ENCODE results near the gene OASL. TPM values are rescaled to one million over a fixed set of nuclear protein-coding genes. Genes with fewer than 3 reads are reported as not detected.
"Not testable (repeated sequence)": the region's sequence is repeated elsewhere in the genome, so short reads cannot be mapped to it uniquely, and the experiment has no call there.

OASL gene
- total RNA-seq, 4 donors from 2014 or later, result 2.4 to 9.7 (median 6.6) TPM

DNA sequence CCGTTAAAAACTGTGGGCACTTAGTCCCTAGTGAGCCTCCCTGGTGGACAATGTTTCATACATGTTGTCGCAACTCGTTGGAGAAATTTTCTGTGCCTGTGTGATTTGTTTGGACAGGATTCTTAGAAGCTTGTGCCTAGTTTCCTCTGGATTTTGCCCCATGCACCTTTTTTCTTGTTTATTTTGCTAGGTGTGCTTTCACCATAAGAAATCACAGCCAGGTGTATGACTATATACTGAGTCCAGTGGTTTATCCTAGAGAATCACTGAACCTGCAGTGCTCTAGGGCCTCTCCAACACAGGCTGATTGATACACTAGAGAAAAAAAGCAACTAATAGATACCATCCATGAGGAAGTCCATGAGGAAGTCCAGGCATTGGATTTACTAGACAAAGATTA is 33.1 kb upstream of the OASL start:
- DNase-seq, result no peak
- WGBS, 2 donors, result 88 to 89% methylated on average over 3 of the region's 3 CpGs
- no peak overlapping the region for H3K4me3 ChIP-seq

DNA sequence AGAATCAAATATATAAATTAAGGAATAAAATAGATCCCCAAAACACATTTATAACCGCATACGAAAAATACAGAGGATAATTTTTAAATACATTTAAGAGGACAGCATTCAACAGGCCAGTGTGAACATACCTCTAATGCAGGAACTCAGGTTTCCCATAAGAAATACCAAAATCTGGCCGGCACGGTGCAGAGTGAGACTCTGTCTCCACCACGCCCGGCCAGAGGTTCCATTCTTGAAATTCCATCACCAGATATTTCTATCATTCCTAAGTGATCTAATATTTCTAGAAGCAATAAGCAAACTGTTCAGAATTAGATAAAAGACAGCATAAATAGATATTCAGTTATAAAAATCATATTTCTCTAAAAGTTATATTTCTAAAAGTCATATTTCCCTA is 30.2 kb upstream of the OASL start:
- peaks cover 0 to 9% (median 0%) of the 10 kb centered on the region in 4 donors for H3K27me3 ChIP-seq
- no peaks in the 10 kb centered on the region for H3K4me1 ChIP-seq
- DNase-seq, result no peak
- TF ChIP-seq, protein P1, sequence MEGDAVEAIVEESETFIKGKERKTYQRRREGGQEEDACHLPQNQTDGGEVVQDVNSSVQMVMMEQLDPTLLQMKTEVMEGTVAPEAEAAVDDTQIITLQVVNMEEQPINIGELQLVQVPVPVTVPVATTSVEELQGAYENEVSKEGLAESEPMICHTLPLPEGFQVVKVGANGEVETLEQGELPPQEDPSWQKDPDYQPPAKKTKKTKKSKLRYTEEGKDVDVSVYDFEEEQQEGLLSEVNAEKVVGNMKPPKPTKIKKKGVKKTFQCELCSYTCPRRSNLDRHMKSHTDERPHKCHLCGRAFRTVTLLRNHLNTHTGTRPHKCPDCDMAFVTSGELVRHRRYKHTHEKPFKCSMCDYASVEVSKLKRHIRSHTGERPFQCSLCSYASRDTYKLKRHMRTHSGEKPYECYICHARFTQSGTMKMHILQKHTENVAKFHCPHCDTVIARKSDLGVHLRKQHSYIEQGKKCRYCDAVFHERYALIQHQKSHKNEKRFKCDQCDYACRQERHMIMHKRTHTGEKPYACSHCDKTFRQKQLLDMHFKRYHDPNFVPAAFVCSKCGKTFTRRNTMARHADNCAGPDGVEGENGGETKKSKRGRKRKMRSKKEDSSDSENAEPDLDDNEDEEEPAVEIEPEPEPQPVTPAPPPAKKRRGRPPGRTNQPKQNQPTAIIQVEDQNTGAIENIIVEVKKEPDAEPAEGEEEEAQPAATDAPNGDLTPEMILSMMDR (IDR thresholded peaks at IDR 0.05), result no peak
- no peak for TF ChIP-seq POLR2A (IDR thresholded peaks at IDR 0.05)
- no peak overlapping the region for H3K4me3 ChIP-seq
- peaks cover 0 to 15% (median 0%) of the 10 kb centered on the region in 3 donors for H3K9me3 ChIP-seq
- WGBS, 2 donors, result 85 to 90% methylated on average over 6 of the region's 6 CpGs
- H3K36me3 ChIP-seq, result no peaks in the 10 kb centered on the region
- H3K27ac ChIP-seq, result no peak overlapping the region
- intact Hi-C loops (cut with DNase I), result no loop called here

More for the DNA sequence above, 33.1 kb upstream of the OASL start:
- Histone ChIP-seq H3K27me3 (peaks cover 0 to 9% (median 0%) of the 10 kb centered on the region in 4 donors), H3K9me3 (peaks cover 0 to 15% (median 0%) of the 10 kb centered on the region in 3 donors), H3K36me3 (no peaks in the 10 kb centered on the region), H3K4me1 (no peaks in the 10 kb centered on the region), H3K27ac (no peak overlapping the region)
- intact Hi-C loops (cut with DNase I), result no loop called here
- no peak for TF ChIP-seq POLR2A (IDR thresholded peaks at IDR 0.05)
- TF ChIP-seq, protein P1 (IDR thresholded peaks at IDR 0.05), result no peak

DNA sequence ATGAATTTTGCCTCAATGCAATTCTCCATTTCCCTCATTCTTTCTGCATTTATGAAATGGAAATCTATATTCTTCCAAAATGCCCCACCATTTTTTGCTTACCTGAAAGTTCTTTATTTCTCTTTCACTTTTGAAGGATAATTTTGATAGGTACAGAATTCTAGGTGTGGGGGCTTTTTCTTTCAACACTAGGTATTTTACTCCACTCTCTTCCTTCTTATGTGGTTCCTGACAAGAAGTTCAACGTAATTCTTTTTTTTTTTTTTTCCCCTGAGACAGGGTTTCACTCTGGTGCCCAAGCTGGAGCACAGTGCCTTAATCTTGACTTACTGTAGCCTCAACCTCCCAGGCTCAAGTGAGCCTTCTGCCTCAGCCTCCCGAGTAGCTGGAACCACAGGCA is 26.3 kb upstream of the OASL start:
- intact Hi-C loops (cut with DNase I), result no loop called here
- Histone ChIP-seq H3K27me3 (peaks cover 0 to 9% (median 0%) of the 10 kb centered on the region in 4 donors), H3K9me3 (no peaks in the 10 kb centered on the region), H3K4me1 (peaks cover 0 to 5% (median 1%) of the 10 kb centered on the region in 3 donors), H3K36me3 (no peaks in the 10 kb centered on the region), H3K4me3 (no peak overlapping the region), H3K27ac (no peak overlapping the region)
- TF ChIP-seq POLR2A (IDR thresholded peaks at IDR 0.05), result no peak
- TF ChIP-seq, protein P1 (IDR thresholded peaks at IDR 0.05), result no peak
- whole genome bisulfite sequencing, 2 donors, result 53 to 64% methylated on average over 2 of the region's 2 CpGs
- DNase-seq, result no peak

DNA sequence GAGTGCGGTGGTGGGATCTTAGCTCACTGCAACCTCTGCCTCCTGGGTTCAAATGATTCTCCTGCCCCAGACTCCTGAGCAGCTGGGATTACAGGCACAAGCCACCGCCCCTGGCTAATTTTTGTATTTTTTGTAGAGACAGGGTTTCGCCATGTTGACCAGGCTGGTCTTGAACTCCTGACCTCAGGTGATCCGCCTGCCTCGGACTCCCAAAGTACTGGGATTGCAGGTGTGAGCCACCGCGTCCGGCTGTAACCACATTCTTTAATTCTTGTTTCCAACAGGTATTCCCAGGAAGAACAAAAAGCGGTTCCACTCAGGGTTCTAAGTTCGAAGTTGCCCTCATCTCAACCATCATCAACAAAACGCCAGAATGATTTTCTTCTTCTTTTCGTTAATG is 25.5 kb upstream of the OASL start:
- H3K4me3 ChIP-seq; H3K27me3 ChIP-seq; H3K27ac ChIP-seq; H3K36me3 ChIP-seq; DNase-seq; intact Hi-C loops (cut with DNase I); H3K9me3 ChIP-seq: not testable (repeated sequence)
- H3K4me1 ChIP-seq, result peaks cover 0 to 13% (median 8%) of the 10 kb centered on the region in 3 donors
- WGBS, 2 donors, result 88 to 92% methylated on average over 10 to 11 of the region's 12 CpGs

DNA sequence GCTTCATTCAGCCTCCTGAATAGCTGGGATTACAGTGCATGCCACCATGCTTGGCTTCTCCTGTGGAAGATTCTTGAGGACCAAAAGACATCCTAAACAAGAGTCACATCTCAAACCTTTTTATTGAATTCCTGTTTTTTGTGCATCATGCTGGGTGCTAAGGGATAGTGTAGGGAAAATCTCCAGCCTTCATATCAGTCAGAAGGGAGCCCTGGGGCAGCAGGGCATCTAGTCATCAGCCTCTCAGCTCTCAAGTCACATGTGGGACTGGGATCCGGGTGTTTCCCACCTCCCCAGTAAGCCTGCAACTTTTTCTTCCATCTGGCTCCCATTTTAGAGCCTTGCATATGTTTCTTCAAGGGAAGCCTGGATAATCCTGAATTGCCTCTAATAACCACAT is 25.1 kb upstream of the OASL start:
- no peaks in the 10 kb centered on the region for H3K36me3 ChIP-seq
- intact Hi-C loops (cut with DNase I), result no loop called here
- H3K4me3 ChIP-seq, result no peak overlapping the region
- WGBS, 2 donors, result 87 to 92% methylated on average over 1 of the region's 1 CpG
- no peak for DNase-seq
- no peak overlapping the region for H3K27ac ChIP-seq
- H3K9me3 ChIP-seq, result no peaks in the 10 kb centered on the region
- TF ChIP-seq, protein P1 (IDR thresholded peaks at IDR 0.05), result no peak
- no peak for TF ChIP-seq POLR2A (IDR thresholded peaks at IDR 0.05)
- H3K4me1 ChIP-seq, result peaks cover 0 to 15% (median 8%) of the 10 kb centered on the region in 3 donors
- peaks cover 0 to 3% (median 0%) of the 10 kb centered on the region in 4 donors for H3K27me3 ChIP-seq
